Hematopoietic multipotent progenitor cell treated with erythropoietin and hydrocortisone succinate and interleukin-3 and kit ligand, for 15 days (in vitro differentiated cells): ENCODE results near the gene SECISBP2.
"Not testable (repeated sequence)": the region's sequence is repeated elsewhere in the genome, so short reads cannot be mapped to it uniquely, and the experiment has no call there.

Source experiments
- DNase-seq: peaks from one replicate; pipeline ENCODE4 v3.0.0-alpha.2; 2015; ENCODE audit warnings: low spot score

The SECISBP2 gene

DNA sequence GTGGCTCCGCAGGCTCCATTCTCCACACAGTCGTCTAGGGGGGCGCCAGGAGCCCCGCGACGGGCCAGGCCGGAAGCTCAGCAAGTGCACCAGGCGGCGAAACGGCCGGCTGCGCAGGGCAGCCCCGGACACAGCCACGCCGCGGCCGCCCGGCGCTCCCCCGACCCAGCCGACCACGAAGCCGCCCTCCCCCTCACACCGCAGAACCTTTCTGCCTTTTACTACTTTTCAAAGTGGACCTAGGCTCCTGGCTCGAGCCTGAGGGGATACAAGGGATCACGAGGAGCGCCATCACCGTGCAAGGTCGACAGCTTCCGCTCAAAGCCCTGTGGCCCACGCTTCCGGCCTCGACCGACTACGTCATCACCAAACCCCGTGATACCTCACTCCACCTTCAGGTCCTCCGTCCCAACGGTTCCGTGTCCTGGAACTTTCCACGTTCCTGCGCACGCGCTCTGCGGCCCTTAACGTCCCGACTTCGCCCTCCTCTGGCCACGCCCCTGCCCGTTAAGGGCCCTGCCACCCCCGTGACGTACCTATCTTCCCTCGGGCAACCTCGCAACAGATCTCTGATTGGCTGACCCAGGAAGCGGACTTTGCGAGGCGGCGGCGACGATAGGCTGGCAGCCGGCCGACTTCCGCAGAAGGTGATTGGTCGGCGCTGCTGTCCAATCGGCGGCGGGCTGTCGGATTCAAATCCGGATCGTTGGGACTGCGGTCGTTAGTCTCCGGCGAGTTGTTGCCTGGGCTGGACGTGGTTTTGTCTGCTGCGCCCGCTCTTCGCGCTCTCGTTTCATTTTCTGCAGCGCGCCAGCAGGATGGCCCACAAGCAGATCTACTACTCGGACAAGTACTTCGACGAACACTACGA lies 7.6 kb upstream of the SECISBP2 start, which contains the start of gene CKS2:
Gene CKS2, plus strand, starts transcription at position 721 of the 871 bp plus-strand sequence. Its CDS starts 98 bp downstream, at position 819.
- DNase-seq, result peak; percentile 100

DNA sequence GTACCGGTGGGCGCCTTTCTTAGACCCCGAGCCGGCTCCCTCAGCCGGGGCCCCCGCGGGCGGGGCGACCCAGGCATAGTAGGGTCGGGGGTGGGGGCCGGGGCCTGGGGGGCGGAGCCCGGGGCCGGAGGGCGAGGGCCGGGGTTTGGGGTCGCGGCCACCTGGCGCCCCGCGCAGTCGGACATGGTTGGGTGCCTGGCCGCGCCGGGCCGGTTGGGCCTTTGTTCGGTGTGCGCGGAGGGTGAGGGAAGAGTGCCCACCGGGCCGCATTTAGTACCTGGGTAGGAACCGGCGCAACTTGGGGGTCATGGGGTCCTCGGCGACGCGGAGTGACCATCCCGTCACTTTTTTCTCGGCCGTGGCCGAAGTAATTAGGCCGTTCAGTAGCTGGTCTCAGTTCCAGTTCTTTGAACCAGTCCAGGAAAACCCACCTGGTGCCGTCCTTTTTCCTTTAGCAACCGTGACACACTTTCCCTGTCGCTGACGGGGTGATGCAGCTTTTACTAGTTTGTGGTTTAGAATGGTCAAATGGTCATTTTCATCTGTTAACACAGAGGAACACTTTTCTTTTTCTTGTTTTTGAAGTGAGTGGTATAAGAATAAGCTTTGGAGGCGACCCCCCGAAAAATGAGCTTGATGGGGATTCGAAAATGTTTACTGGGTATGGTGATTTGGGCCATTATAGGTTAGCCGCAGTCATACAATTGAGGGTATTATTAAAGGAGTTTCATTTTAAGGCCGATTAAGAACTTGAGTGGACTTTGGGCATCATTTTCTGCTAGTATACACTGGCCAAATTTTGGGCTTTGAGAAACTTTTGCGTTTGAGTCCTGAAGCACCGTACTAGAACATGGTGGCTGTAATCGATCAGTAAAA lies 6.7 kb upstream of the SECISBP2 start:
- peak; percentile 17 for DNase-seq

DNA sequence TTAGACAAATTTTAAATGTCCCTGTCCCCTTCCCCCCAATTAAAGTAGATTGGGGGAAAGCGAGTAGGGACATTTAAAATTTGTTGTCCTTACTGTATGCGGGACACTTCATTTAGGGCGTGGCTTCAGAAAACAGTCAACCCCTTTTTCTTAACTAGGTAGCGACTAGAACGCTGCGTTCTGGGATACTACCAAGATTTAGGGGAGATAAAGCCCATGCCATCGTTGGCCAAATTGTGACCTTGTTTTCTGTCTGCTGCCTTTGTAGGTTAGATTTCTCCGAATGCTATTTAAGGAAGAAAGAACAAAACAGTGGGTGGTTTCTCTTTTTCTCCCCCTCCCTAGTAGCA lies 6.1 kb upstream of the SECISBP2 start:
- DNase-seq, result peak; percentile 68

DNA sequence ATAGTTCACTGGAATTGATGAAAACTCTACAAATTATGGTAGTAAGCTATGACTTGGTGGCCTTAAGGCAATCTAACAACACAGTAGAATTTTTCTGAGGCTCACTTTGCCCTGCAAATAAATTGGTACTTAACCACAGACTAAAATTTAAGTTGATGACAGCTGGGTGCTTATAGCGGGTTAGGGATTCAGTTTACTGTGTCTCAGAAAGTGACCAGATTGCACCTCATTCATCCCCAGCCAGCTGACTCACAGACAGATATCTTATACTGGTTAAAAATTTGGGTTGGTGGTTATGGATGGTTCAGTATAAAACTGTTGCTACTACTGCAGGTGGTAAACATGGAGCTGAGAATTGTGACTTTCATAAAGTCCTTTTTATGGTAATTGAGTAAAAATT lies 4.5 kb upstream of the SECISBP2 start:
- peak; percentile 16 for DNase-seq

DNA sequence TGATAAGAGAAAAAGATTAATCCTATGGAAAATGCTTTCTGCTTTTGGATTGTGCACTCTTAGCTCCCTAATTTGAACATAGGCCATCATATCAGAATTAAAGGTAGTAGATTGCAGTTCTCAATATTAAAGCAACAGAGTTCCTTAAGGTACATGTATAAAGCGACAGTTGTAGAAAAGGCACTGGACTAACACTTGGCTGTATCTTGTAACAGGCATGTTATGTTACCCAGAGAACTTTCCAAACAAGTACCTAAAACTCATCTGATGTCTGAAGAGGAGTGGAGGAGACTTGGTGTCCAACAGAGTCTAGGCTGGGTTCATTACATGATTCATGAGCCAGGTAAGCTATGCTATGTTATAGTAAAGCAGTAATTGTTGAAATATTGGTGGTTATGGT lies 3.3 kb upstream of the SECISBP2 start:
- no peak for DNase-seq

DNA sequence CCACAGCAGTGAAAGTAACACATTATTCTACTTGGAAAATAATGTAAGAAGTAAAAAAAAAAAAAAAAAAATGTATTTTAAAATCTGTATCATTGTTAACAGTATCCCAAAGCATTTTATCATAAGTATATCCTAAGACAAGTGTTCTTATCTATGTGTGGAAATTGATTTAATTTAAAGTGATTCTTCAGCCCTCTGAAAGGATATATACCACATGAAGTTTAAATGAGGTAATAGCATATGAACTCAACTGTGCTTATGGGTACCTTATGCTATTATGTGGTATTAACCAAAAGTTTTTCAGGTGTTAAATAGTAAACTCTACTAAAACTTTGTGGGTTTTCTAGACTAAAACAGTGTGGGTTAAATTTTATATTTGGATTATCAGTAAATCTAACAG lies 2.8 kb upstream of the SECISBP2 start:
- no peak for DNase-seq

DNA sequence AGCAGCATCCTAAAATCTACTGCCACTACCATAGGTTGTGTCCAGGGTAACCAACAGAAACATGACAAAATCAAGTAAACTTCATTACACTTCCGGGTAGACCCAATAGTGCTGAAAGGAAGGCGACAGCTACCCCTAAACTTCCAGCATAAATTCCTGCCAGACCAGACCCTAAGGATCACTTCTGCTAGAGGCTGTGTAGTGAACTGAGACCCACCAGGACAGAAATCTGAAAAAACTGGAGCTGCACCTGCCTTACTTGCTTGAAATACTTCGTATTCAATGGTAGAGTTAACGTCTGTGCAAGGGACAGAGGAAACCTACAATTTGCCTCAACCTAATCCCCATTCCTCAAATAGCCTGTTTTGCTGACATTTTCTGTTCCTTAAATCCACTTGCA lies 1.0 kb upstream of the SECISBP2 start:
- no peak for DNase-seq

DNA sequence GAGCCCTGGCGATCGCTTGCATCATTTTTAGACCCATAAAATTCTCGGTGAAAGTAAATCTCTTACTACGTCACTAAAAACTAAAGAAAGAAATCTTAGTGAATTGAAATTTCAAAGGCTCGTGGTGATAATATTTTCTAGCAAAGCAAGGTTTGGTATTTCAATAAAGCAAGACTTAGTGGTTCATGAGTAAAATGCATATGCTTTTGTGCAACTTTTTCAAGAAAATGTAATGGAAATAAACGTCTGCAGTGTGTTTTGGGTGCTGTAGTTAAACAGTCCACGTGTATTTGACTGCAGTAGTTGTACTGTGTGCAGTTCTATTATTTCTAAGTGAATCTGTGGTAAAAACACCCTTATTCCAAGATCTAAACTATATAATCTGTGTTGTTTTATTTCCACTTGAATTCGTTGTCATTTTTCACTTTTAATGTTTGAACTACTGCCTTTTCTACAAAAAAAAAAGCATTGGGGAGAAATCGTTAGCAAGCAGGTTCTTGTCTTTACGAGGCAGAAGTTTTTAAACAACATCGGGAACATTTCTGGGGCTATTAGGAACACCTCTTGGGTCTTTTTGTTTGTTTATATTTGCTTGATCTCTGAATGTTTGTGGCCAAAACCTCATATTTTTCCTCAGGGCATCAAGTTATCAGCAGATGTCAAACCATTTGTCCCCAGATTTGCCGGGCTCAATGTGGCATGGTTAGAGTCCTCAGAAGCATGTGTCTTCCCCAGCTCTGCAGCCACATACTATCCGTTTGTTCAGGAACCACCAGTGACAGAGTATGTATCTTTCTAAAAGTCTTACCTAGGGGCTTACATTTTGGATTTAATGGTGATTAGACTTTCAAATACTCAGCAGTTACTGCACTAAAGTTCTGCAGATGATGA lies 960 bp downstream of the SECISBP2 start:
- DNase-seq, result peak; percentile 16

DNA sequence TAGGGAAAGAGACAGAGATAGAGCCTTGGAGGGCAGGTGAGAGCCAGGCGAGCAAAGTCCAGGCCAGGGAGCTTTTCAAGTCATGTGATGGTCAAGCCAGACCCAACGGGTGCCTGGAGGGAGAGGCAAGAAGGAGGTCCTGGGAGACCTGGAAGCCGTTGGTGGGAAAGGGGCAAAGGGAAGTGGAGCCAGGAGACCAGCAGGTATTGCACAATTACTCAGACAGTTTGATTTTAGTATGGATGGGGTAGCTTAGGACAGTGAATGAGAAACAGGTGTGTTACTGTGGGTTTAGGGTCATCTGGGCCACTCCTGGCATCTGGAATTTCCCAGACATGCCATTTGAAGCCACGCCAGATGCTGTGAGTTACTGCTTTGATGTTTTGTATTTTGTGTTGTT lies 5.1 kb downstream of the SECISBP2 start:
- no peak for DNase-seq

DNA sequence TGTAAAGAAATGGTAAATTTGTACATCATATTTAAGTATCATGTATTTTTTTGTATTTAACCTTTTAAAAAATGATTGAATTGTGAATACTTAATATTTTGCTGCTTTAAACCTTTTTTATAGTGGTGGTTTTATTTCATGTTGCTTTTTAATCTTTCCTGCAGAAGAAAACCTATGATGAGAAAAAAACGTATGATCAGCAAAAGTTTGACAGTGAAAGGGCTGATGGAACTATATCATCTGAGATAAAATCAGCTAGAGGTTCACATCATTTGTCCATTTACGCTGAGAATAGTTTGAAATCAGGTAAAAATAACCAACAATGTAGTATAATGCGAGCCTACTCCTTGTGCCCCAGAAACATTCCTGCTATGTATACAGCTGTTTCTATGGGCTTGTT lies 7.4 kb downstream of the SECISBP2 start:
- no peak for DNase-seq

DNA sequence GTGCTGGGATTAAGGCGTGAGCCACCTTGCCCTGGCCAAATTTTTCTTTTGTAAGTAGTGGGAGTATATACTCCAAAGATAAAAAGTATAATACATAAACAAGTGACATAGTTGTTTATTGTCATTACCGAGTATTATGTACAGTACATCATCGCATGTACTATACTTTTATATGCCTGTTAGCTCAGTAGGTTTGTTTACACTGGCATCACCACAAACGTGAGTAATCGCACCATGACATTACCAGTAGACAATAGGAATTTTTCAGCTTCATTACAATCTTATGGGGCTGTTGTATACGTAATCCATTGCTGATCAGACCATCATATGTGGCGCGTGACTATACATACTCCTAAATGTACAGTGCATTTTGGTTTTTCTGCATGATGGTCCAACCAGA lies 9.8 kb downstream of the SECISBP2 start:
- no peak for DNase-seq

DNA sequence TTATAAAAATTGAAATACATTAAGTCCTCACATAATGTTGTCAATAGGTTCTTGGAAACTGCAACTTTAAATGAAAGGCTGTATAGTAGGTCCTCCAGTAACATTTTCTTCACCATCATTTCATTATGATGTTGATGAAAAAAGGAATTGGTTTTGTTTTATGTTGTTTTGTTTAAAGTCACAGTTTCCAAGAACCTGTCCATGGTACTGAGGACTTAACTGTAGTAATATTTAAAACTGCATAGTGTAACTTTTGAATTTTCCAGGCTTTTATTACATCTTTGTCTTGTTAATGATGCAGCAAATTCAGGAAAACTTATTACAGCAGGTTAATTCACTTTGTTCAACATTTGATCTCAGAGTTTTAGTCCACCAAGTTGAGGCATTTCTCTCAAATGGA lies 11.6 kb downstream of the SECISBP2 start:
- no peak for DNase-seq

DNA sequence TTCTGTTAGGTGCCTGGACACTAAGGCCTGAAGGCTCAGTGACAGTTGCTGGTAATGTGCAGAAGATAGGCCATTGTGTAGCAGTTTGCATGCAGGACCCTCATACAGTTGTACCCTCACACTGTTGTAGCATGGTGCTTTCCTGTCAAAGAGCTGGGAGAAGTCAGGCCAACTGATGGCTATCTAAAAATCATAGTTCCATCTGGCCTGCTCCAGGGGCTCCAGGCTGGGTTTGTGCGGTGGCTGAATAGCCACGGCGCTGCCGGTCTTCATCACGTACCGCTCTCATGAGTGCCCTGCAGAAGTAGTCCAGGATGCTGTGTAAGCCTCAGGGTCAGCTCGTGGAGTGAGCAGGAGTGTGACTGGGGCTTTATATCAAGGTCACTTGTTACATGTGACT lies 12.2 kb downstream of the SECISBP2 start:
- no peak for DNase-seq

DNA sequence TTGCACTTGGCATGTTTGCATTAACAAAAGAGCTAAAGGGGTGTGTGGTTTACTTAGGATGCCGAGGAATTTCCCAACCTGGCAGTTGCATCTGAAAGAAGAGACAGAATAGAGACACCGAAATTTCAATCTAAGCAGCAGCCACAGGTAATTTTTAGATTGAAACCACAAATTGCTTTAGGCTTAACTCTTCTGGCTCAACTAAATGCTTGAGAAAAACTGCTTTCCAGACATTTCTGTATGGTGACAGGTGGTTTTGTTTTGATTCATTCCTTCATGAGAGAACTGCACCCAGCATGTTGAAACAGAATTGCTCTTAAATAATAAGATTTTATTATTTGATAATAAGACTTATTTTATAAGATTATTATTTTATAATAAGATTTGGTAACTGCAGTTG lies 21.5 kb downstream of the SECISBP2 start:
- DNase-seq, result no peak

DNA sequence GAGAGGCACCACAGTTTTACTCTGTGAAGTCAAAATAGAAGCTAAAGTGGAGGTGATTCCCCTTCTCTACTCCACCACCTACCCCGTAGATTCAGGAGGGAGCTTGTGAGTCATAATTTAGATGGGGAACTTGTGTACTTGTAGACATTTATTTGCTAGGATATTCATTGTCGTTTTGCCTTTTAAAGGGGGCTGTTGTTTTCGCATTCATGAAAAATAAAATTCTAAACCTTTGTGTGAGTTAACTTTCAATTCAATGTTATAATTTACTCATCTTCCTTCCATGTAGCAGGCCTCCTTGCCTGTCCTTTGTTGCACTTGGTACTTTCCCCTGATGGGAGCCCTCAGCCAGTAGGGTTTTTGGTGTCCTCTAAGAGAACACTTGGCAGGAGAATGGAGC lies 22.0 kb downstream of the SECISBP2 start:
- no peak for DNase-seq

DNA sequence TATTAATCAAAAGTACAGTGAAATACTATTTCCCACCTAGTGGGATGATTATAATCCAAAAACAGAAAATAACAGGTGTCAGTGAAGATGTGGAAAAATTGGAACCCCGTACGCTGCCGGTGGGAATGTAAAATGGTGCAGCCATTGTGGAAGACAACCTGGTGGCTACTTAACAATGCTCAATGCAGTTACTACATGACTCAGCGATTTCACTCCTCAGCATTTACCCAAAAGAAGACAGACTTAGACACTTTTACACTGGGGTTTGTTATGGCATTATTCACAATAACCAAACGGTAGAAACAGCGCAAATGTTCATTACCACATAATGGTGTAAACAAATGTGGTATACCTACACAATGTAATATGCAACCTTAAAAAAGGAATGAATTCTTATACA lies 23.9 kb downstream of the SECISBP2 start:
- DNase-seq, result no peak

DNA sequence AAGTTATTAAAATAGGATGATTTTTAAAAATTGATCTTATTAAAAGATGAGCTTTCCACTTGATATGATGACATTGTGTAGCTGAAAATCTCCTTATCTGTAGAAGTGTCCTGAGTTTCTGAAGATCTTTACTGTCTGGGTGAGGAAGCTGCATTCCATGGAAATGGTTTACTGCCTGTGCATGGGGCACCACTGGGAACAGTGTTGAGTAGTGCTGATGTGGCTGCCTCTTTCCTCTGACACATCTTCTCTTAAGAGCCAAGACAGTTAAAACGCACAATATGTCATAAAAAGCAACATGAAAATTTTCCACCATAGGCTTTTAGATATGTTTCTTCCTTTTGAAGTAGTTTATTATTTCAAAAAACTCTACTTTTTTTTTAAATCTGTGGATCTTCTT lies 24.6 kb downstream of the SECISBP2 start:
- DNase-seq, result no peak

DNA sequence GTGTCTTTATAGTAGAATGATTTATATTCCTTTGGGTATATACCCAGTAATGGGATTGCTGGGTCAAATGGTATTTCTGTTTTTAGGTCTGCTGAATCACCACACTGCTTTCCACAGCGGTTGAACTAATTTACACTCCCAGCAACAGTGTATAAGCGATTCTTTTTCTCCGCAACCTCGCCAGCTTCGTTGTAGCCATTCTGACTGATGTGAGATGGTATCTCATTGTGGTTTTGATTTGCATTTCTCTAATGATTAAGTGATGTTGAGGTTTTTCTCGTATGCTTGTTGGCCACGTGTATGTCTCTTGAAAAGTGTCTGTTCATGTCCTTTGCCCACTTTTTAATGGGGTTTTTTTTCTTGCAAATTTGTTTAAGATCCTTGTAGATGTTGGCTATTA lies 25.5 kb downstream of the SECISBP2 start:
- not testable (repeated sequence) for DNase-seq

DNA sequence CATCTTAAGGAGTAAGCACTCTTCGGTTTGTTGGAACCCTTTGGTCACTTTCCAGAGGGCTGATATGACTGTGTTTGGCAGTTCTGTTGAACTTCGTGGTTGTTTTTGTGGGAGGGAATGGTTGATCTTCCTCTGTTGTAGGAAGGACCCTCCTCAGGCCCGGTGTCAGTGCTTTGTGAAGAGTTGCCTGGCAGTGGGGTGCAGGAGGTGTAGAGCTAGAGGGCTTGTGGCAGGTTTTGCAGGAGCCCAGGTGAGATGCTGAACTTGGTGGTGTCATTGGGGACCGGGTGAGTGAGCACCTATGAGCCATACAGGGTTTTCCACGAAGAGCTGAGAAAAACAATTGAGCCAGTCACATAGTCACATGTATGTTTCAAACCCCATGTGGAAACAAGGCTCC lies 27.2 kb downstream of the SECISBP2 start:
- no peak for DNase-seq

DNA sequence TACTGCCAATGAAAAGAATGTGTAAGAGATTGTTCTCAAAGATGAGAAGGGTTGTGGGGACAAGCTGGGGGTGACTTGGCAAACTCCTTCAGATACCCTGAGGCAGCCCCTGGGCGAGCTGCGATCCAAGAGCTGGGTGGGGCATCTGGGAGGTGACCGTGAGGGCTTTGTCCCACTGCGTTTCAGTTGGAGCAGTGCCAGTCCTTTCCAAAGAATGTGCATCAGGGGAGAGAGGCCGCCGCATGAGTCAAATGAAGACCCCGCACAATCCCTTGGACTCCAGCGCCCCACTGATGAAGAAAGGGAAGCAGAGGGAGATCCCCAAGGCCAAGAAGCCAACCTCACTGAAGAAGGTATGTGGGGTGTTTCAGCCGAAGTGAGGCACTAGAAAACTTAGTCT lies 28.4 kb downstream of the SECISBP2 start:
- DNase-seq, result no peak

DNA sequence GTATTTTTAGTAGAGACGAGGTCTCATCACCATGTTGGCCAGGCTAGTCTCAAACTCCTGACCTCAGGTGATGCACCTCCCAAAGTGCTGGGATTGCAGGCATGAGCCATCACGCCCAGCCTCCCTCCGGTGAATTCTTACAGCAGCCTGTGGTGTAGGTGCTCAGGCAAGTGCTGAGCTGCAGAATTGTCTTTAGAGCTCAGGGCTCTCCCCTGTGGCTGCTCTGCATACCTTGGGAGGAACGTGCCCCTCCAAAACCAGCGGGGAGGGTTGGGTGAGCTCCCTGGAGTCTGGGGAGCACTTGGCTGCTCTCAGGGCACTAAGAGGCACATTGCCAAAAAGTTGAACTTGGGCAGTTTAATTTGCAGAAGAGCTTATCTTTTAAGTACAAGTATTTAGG lies 29.4 kb downstream of the SECISBP2 start:
- DNase-seq, result no peak

DNA sequence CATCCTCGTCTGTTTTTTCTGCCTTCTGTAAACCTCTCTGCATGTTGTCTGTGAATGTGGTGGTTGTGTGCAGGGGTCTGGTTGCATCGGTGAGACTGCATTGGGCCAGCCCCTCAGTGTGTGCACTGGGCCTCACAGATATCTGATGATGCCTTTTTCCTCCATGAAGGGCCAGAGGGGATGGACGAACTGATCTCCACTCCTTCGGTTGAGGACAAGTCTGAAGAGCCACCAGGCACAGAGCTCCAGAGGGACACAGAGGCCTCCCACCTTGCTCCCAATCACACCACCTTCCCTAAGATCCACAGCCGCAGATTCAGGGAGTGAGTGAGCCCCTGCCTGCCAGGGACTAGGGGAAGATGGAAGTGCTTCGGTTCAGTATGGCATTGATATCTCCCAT lies 31.3 kb downstream of the SECISBP2 start:
- DNase-seq, result no peak
